ENCODE results near the gene EXT2. TPM values are rescaled to one million over a fixed set of nuclear protein-coding genes. Genes with fewer than 3 reads are reported as not detected.

The EXT2 gene
- total and polyA plus RNA-seq, 2 experiments from 2014 or later, result 71.5 to 107 TPM

DNA sequence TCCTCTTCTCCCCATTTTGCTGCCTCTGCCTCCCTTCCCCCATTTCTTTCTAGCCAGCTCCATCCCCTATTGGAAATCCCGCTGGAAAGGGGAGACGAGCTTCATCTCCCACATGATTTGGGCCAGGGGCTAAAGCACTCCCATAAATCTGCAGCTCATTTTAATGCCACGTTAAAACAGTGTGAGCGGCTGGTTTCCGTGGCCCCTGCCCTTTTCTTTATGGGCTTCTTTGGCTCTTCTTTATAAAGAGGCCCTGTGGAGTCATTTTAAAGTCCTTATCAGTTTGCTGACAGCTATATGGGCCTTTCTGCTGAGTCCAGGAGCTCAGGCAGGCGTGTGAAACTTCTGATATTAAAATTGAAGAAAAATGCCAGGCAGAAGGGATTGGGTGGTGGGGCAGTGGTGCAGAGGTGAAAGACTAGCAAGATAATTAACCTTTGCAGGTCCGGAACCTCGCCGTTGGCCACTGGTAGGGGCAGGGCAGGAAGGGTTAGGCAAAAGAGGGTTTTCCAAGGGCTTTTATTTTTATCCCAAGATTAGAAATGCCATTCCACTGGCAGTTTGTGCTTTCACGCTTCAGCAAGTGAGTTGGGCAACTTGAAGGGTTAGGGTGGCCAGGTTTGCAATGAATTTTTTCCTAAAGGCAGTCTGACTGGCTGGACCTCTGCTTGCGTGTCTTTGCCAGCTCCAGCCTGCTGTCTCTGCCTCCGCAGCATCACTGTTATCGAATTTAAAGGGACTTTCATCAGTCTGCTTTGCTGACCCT, 44.3 kb downstream of the EXT2 start:
- H3K4me1 ChIP-seq (ENCODE audit: insufficient read depth), result peaks cover 13% of the 10 kb centered on the region
- no peaks in the 10 kb centered on the region for H3K79me2 ChIP-seq
- no peak overlapping the region for H2AFZ ChIP-seq
- H4K20me1 ChIP-seq (ENCODE audit: insufficient read depth, poor library complexity, severe bottlenecking), result peaks cover 9% of the 10 kb centered on the region
- no peaks in the 10 kb centered on the region for H3K9me2 ChIP-seq (replicated peaks; ENCODE audit: insufficient read depth)
- TF ChIP-seq, protein P1, sequence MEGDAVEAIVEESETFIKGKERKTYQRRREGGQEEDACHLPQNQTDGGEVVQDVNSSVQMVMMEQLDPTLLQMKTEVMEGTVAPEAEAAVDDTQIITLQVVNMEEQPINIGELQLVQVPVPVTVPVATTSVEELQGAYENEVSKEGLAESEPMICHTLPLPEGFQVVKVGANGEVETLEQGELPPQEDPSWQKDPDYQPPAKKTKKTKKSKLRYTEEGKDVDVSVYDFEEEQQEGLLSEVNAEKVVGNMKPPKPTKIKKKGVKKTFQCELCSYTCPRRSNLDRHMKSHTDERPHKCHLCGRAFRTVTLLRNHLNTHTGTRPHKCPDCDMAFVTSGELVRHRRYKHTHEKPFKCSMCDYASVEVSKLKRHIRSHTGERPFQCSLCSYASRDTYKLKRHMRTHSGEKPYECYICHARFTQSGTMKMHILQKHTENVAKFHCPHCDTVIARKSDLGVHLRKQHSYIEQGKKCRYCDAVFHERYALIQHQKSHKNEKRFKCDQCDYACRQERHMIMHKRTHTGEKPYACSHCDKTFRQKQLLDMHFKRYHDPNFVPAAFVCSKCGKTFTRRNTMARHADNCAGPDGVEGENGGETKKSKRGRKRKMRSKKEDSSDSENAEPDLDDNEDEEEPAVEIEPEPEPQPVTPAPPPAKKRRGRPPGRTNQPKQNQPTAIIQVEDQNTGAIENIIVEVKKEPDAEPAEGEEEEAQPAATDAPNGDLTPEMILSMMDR (IDR thresholded peaks at IDR 0.05; ENCODE audit: poor library complexity), result no peak
- TF ChIP-seq EZH2 (IDR thresholded peaks at IDR 0.05; ENCODE audit: borderline replicate concordance), result no peak
- peak; percentile 91 for TF ChIP-seq EZH2phosphoT487 (IDR thresholded peaks at IDR 0.05; ENCODE audit: low read depth, severe bottlenecking, unreplicated experiment)
- peak overlapping the region; percentile 36 for H3K4me2 ChIP-seq
- DNase-seq (ENCODE audit: low spot score), result no peak
- WGBS (ENCODE audit: low lambda C conversion rate, missing lambda C conversion rate), result 56% methylated on average over 13 of the region's 13 CpGs
- no peaks in the 10 kb centered on the region for H3K27me3 ChIP-seq
- H3K36me3 ChIP-seq (replicated peaks; ENCODE audit: insufficient read depth, low read depth), result no peaks in the 10 kb centered on the region
- H3K4me3 ChIP-seq, result no peak overlapping the region
- H3K9me3 ChIP-seq (ENCODE audit: low read depth), result no peaks in the 10 kb centered on the region
- no peak overlapping the region for H3K27ac ChIP-seq

DNA sequence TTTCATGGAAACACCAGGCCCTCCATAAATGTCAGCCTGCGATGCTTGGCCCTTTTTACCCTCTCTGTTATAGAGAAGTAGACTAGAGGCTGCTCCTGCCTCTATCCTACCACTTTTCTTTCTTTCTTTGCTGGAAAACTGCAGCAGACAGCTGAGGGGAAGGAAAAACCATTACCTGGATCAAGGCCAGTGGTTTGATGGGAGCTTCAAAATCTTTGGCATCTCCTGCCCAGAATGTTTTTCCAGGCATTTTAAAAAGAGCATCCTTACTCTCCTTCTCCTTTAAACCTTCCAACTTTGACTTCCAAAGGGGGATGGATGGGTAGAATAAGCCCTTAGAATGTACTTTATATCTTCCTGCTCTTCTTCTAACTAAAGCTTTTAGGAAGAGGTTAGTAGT, 44.9 kb downstream of the EXT2 start:
- no peaks in the 10 kb centered on the region for H3K27me3 ChIP-seq
- H3K4me2 ChIP-seq, result peak overlapping the region; percentile 36
- H3K79me2 ChIP-seq, result no peaks in the 10 kb centered on the region
- no peak overlapping the region for H3K27ac ChIP-seq
- TF ChIP-seq, protein P1 (IDR thresholded peaks at IDR 0.05; ENCODE audit: poor library complexity), result no peak
- no peak for TF ChIP-seq EZH2 (IDR thresholded peaks at IDR 0.05; ENCODE audit: borderline replicate concordance)
- no peak for TF ChIP-seq EZH2phosphoT487 (IDR thresholded peaks at IDR 0.05; ENCODE audit: low read depth, severe bottlenecking, unreplicated experiment)
- no peak overlapping the region for H2AFZ ChIP-seq
- H3K4me3 ChIP-seq, result no peak overlapping the region
- peaks cover 13% of the 10 kb centered on the region for H3K4me1 ChIP-seq (ENCODE audit: insufficient read depth)
- peaks cover 9% of the 10 kb centered on the region for H4K20me1 ChIP-seq (ENCODE audit: insufficient read depth, poor library complexity, severe bottlenecking)
- H3K9me2 ChIP-seq (replicated peaks; ENCODE audit: insufficient read depth), result no peaks in the 10 kb centered on the region
- no peaks in the 10 kb centered on the region for H3K9me3 ChIP-seq (ENCODE audit: low read depth)
- no peak for DNase-seq (ENCODE audit: low spot score)
- no peaks in the 10 kb centered on the region for H3K36me3 ChIP-seq (replicated peaks; ENCODE audit: insufficient read depth, low read depth)
- 44% methylated on average over 1 of the region's 1 CpG for WGBS (ENCODE audit: low lambda C conversion rate, missing lambda C conversion rate)

DNA sequence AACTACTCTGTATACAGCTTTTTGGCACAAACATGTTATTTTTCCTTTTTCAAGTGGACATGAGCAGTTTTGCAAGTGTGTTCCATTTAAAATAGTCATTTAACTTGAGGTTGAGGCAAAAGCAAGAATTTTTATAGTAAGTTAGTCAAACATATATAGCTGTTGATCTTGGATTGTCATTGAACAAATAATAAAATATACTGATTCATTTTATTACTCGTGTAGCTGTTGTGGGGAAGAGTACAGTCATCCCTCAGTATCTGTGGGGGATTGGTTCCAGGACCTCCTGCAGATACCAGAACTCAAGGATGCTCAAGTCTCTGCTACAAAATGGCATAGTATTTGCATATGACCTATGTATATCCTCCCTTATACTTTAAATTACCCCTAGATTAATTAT, 45.3 kb downstream of the EXT2 start:
- Histone ChIP-seq H3K27me3 (no peaks in the 10 kb centered on the region), H3K9me3 (ENCODE audit: low read depth) (no peaks in the 10 kb centered on the region), H2AFZ (no peak overlapping the region), H3K27ac (no peak overlapping the region), H3K4me1 (ENCODE audit: insufficient read depth) (peaks cover 13% of the 10 kb centered on the region), H3K4me3 (no peak overlapping the region), H3K9me2 (replicated peaks; ENCODE audit: insufficient read depth) (no peaks in the 10 kb centered on the region), H3K79me2 (no peaks in the 10 kb centered on the region), H3K4me2 (peak overlapping the region; percentile 36), H4K20me1 (ENCODE audit: insufficient read depth, poor library complexity, severe bottlenecking) (peaks cover 9% of the 10 kb centered on the region), H3K36me3 (replicated peaks; ENCODE audit: insufficient read depth, low read depth) (no peaks in the 10 kb centered on the region)
- TF ChIP-seq EZH2phosphoT487 (IDR thresholded peaks at IDR 0.05; ENCODE audit: low read depth, severe bottlenecking, unreplicated experiment) (no peak), EZH2 (IDR thresholded peaks at IDR 0.05; ENCODE audit: borderline replicate concordance) (no peak)
- TF ChIP-seq, protein P1 (IDR thresholded peaks at IDR 0.05; ENCODE audit: poor library complexity), result no peak
- WGBS (ENCODE audit: low lambda C conversion rate, missing lambda C conversion rate), result 48% methylated on average over 1 of the region's 1 CpG
- no peak for DNase-seq (ENCODE audit: low spot score)

Measured in hepatocyte (in vitro differentiated cells).